Vagina (tissue), 2 donors: ENCODE data around the gene MAPK9. TPM values are rescaled to one million over a fixed set of nuclear protein-coding genes. Genes with fewer than 3 reads are reported as not detected.
A peak's percentile ranks its signal among the peaks of the same experiment; 100 is the strongest.

ENCODE experiments used
- DNase-seq, 2 donors: peaks; one replicate each; pipeline ENCODE4 v3.0.0-alpha.2; 2017; ENCODE audit errors: extremely low spot score in 2 of 2
- H3K27ac ChIP-seq: fragments of 200-600 bp; sonication (generic); one replicate; pipeline ENCODE4 v1.5.1; 2019
- H3K27me3 ChIP-seq: fragments of 200-600 bp; sonication (generic); one replicate; pipeline ENCODE4 v1.5.1; 2019
- H3K36me3 ChIP-seq, 2 donors: fragments of 200-600 bp; sonication (generic); one replicate each; pipeline ENCODE4 v1.5.1; 2017 to 2019
- H3K4me1 ChIP-seq: fragments of 200-600 bp; sonication (generic); one replicate; pipeline ENCODE4 v1.5.1; 2019
- H3K4me3 ChIP-seq, 2 donors: fragments of 200-600 bp; sonication (generic); 1 replicate in 1 of 2; 2 replicates in 1 of 2; pipeline ENCODE4 v1.5.1; 2016 to 2019
- H3K9me3 ChIP-seq: fragments of 200-600 bp; sonication (generic); one replicate; pipeline ENCODE4 v1.5.1; 2019
- POLR2A ChIP-seq, 2 donors: fragments of 450-650 bp; IDR thresholded peaks; one replicate each; pipeline ENCODE4 v1.6.1; 2017; ENCODE audit warnings: antibody characterized with exemption in 2 of 2, mild to moderate bottlenecking in 2 of 2, moderate library complexity in 2 of 2
- POLR2AphosphoS5 ChIP-seq, 2 donors: sonication (generic); formaldehyde crosslinking; IDR thresholded peaks; one replicate each; pipeline ENCODE4 v1.9.0; 2017; ENCODE audit warnings: antibody characterized with exemption in 2 of 2, mild to moderate bottlenecking in 2 of 2, low read depth in 1 of 2; ENCODE audit not compliant: insufficient read depth in 1 of 2
- intact Hi-C: fragments of 100-400 bp; cut with DNase I; formaldehyde crosslinking; loops from one replicate; pipeline ENCODE4 v1.15.1; 2023
- total RNA-seq: library from RNA; depleted of rRNA; stranded (reverse); fragments of >200 nt; gene quantifications from one replicate; pipeline ENCODE4 v1.2.3, GENCODE V29; 2016
- TF ChIP-seq, protein P1 (sequence below), 3 experiments: fragments of 450-650 bp in 2 of 3; fragments of 200-600 bp in 1 of 3; sonication (generic) in 1 of 3; IDR thresholded peaks; one replicate each; pipeline ENCODE4 v1.5.1; 2017 to 2019; ENCODE audit warnings: antibody characterized with exemption in 3 of 3, mild to moderate bottlenecking in 2 of 3, moderate library complexity in 2 of 3

Gene MAPK9
- total RNA-seq, 1 donor from 2014 or later: 19.6 TPM

GRCh38 chr5:180315762-180316212 is 23.9 kb upstream of the MAPK9 start:
- no peak for DNase-seq
- H3K27me3 ChIP-seq: no peaks in the 10 kb centered on the region
- no peak overlapping the region for H3K27ac ChIP-seq
- intact Hi-C loops: no loop called here
- TF ChIP-seq, protein P1, sequence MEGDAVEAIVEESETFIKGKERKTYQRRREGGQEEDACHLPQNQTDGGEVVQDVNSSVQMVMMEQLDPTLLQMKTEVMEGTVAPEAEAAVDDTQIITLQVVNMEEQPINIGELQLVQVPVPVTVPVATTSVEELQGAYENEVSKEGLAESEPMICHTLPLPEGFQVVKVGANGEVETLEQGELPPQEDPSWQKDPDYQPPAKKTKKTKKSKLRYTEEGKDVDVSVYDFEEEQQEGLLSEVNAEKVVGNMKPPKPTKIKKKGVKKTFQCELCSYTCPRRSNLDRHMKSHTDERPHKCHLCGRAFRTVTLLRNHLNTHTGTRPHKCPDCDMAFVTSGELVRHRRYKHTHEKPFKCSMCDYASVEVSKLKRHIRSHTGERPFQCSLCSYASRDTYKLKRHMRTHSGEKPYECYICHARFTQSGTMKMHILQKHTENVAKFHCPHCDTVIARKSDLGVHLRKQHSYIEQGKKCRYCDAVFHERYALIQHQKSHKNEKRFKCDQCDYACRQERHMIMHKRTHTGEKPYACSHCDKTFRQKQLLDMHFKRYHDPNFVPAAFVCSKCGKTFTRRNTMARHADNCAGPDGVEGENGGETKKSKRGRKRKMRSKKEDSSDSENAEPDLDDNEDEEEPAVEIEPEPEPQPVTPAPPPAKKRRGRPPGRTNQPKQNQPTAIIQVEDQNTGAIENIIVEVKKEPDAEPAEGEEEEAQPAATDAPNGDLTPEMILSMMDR (IDR thresholded peaks at IDR 0.05): peak; percentile 49 to 69 (median 64)
- no peak for TF ChIP-seq POLR2AphosphoS5 (IDR thresholded peaks at IDR 0.05; ENCODE audit: insufficient read depth in 1 of 2, low read depth in 1 of 2)
- H3K4me3 ChIP-seq: no peak overlapping the region
- H3K36me3 ChIP-seq: peaks cover 0 to 4% of the 10 kb centered on the region in 2 donors
- H3K4me1 ChIP-seq: no peaks in the 10 kb centered on the region
- H3K9me3 ChIP-seq: no peaks in the 10 kb centered on the region

- intact Hi-C loops: no loop called here
- Histone ChIP-seq H3K4me3 (peak overlapping the region in 1 of 2 donors; percentile 29), H3K27me3 (no peaks in the 10 kb centered on the region), H3K4me1 (no peaks in the 10 kb centered on the region), H3K36me3 (peaks cover 0 to 4% of the 10 kb centered on the region in 2 donors), H3K9me3 (no peaks in the 10 kb centered on the region), H3K27ac (peak overlapping the region; percentile 4)
- no peak for DNase-seq
- TF ChIP-seq POLR2A (IDR thresholded peaks at IDR 0.05) (no peak), POLR2AphosphoS5 (IDR thresholded peaks at IDR 0.05; ENCODE audit: insufficient read depth in 1 of 2, low read depth in 1 of 2) (no peak)
- TF ChIP-seq, protein P1 (IDR thresholded peaks at IDR 0.05): no peak
Measured at GRCh38 chr5:180313677-180314505, 22.0 kb upstream of the MAPK9 start.

DNA sequence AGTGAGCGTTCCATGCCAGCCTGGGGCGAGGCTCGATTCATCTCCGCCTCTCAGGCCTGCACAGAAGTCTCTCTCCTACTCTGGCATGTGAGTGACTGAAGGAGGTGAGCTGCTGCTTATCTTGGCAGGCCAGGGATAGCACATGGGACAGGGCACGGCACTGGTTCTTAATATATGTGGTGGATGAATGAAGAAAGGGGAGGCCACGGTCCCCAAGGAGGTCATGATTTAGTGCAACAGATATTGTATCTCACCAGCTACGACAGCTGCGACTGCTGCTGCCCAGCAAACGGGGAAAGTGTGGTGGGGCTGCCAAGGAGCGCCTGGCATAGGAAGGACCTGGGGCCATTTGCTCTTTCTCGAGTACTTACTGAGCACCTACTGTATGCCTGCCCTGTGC is 19.3 kb upstream of the MAPK9 start:
- Histone ChIP-seq H3K4me3 (no peak overlapping the region), H3K9me3 (no peaks in the 10 kb centered on the region), H3K36me3 (no peaks in the 10 kb centered on the region), H3K27ac (no peak overlapping the region), H3K4me1 (no peaks in the 10 kb centered on the region), H3K27me3 (no peaks in the 10 kb centered on the region)
- DNase-seq: no peak
- intact Hi-C loops: no loop called here
- TF ChIP-seq POLR2A (IDR thresholded peaks at IDR 0.05) (no peak), POLR2AphosphoS5 (IDR thresholded peaks at IDR 0.05; ENCODE audit: insufficient read depth in 1 of 2, low read depth in 1 of 2) (no peak)
- TF ChIP-seq, protein P1 (IDR thresholded peaks at IDR 0.05): no peak

- Histone ChIP-seq H3K4me3 (no peak overlapping the region), H3K27me3 (no peaks in the 10 kb centered on the region), H3K4me1 (no peaks in the 10 kb centered on the region), H3K27ac (no peak overlapping the region), H3K9me3 (no peaks in the 10 kb centered on the region), H3K36me3 (peaks cover 0 to 4% of the 10 kb centered on the region in 2 donors)
- TF ChIP-seq POLR2AphosphoS5 (IDR thresholded peaks at IDR 0.05; ENCODE audit: insufficient read depth in 1 of 2, low read depth in 1 of 2) (no peak), POLR2A (IDR thresholded peaks at IDR 0.05) (no peak)
- TF ChIP-seq, protein P1 (IDR thresholded peaks at IDR 0.05): no peak
- intact Hi-C loops: no loop called here
- no peak for DNase-seq
Measured at GRCh38 chr5:180306796-180307195, 14.9 kb upstream of the MAPK9 start.

DNA sequence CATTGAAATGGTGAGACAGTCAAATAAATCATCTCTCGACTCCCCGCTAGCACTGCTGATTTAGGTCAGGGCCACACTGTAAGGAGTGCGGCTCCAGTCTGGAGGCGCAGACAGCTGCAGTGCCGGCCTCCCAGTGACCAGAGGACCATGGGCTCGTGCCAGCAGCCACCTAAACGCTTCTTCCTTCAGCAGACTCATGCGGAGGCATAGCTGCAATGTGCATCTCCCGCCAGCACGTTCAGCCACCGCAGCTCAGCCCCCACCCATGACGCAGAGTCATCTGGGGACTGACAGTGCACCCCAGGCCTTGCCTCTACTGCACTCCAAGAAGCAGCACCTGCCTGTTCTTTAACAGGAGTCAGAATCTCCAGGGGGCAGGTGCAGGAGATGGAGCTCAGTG is 13.6 kb upstream of the MAPK9 start:
- TF ChIP-seq, protein P1 (IDR thresholded peaks at IDR 0.05): no peak
- no peak for TF ChIP-seq POLR2A (IDR thresholded peaks at IDR 0.05)
- TF ChIP-seq POLR2AphosphoS5 (IDR thresholded peaks at IDR 0.05; ENCODE audit: insufficient read depth in 1 of 2, low read depth in 1 of 2): no peak
- peaks cover 0 to 4% of the 10 kb centered on the region in 2 donors for H3K36me3 ChIP-seq
- H3K27me3 ChIP-seq: no peaks in the 10 kb centered on the region
- no peak overlapping the region for H3K4me3 ChIP-seq
- no peaks in the 10 kb centered on the region for H3K4me1 ChIP-seq
- H3K9me3 ChIP-seq: no peaks in the 10 kb centered on the region
- no peak for DNase-seq
- intact Hi-C loops: no loop called here
- no peak overlapping the region for H3K27ac ChIP-seq
